GM12874 (cell line): Measurements from ENCODE around the gene NPTXR.

ENCODE experiments used
- CTCF ChIP-seq: IDR thresholded peaks from 2 replicates; pipeline ENCODE4 v1.5.1; 2011; ENCODE audit warnings: low read depth, mild to moderate bottlenecking, control low read depth, low read length, moderate library complexity; ENCODE audit not compliant: insufficient read depth

The NPTXR gene

DNA sequence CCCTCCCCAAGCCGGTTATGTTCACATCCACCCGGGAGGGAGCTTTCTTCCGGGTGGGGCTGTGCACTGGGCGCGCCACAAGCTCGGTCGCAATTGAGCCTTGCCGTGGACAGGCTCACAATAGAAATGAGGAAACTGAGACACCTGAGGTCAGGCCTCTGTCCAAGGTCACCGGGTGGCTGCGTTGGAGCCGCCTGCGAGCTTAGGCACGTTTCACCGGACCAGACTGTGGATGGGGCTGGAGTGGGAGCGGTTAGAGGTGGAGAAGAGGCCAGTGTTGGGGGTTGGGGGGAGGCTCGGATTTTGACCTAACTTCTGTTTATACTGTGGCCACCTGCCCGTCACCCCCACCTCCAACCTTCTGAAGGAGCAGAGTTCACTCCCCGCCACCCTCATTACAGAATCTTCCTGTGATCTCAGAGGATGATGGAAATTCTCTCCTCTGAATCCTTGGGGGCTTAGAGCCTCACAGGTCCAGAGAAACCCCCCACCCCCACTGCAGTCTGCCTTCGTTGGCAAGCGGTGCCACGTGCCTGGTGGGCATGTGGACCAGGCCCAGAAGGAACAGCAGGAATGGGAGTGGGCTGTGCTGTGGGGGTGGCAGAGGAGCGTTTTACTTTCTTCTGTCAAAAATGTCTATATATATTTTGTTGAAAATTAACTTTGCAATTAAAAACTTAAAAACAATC lies 631 bp upstream of the NPTXR start:
- no peak for TF ChIP-seq CTCF

- peak; percentile 14; the same call in 1 of the 2 replicates for TF ChIP-seq CTCF
Observed at GRCh38 chr22:38843201-38843656, 599 bp downstream of the NPTXR start.

- TF ChIP-seq CTCF = no peak
Observed at GRCh38 chr22:38842512-38843200, 1.2 kb downstream of the NPTXR start.

DNA sequence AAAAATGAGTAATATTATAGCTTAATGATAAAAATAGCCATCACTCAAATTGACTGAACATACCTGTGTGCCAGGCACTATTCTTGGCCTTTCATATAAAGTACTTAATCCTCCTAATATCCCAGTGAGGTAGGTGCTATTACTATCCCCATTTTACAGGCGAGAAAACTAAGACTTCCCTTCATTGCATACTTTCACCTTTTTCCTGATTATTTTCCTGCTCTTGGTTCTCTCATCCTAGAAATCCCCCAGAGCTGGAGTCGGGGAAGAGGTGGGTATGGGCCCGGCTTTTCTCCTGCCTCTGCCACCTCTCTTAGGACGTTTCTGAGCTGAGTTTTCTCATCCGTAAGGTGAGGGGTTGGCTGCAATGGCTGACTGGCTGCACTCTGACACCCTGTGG lies 2.2 kb downstream of the NPTXR start:
- TF ChIP-seq CTCF = no peak

GRCh38 chr22:38841211-38841610 lies 2.6 kb downstream of the NPTXR start:
- TF ChIP-seq CTCF = no peak

DNA sequence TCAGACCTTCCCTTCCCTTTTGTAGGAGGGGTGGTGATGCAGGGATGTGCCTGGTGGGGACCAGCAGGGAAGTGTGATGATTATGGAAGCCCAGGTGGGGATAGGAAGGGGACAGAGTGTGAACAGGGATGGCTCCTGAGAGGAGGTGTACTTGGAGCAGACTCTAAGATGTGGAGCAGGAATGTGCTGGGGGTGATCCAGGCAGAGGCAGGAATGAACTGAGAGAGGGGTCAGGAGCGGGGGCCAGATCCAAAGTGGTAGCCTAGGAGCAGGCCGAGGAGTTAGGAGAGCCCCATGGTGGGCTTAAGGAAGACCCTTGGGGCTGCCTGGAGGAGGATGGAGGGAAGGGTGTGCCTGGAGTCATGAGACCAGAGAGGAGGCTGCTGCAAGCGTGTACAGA lies 3.7 kb downstream of the NPTXR start:
- TF ChIP-seq CTCF = no peak

DNA sequence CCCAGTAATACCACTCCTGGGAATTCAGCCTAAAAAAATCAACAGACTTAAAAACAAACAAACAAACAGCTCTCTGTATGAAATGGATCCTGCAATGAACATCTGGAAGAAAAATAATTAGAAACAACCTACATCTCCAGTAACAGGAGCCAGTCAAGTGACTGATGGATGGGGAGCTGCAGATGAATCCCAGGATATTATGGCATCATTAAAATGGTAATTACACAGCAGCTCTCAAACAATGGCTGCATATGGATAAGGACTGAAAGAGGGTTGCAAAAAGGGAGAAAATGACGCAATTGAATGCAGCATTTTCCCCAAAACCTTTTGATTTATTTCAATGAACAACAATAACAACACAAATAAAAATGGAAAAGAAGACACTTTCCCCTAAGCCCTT lies 4.1 kb downstream of the NPTXR start:
- no peak for TF ChIP-seq CTCF
